ENCODE measurements around the gene FAM53A.

GRCh38 chr4:1676605-1677525 lies 7.2 kb downstream of the FAM53A start:
- TF ChIP-seq POLR2A (IDR thresholded peaks at IDR 0.05; ENCODE audit: low read length) (no peak), GATA1 (IDR thresholded peaks at IDR 0.05; ENCODE audit: low read depth, low read length) (no peak)

Measured in erythroblast (primary cell).